ENCODE measurements around the gene RFX8.

The RFX8 gene

GRCh38 chr2:101415220-101415619 lies 59.7 kb downstream of the RFX8 start:
- in situ Hi-C loops (cut with HindIII; ENCODE audit: low sequenced_read_pairs), result no loop called here

- in situ Hi-C loops (cut with HindIII; ENCODE audit: low sequenced_read_pairs), result no loop called here
Measured at GRCh38 chr2:101412092-101412694, 62.7 kb downstream of the RFX8 start.

GRCh38 chr2:101410746-101411145 lies 64.2 kb downstream of the RFX8 start:
- in situ Hi-C loops (cut with HindIII; ENCODE audit: low sequenced_read_pairs), result no loop called here

GRCh38 chr2:101410114-101410513 lies 64.8 kb downstream of the RFX8 start:
- in situ Hi-C loops (cut with HindIII; ENCODE audit: low sequenced_read_pairs), result no loop called here

GRCh38 chr2:101409699-101410098 lies 65.2 kb downstream of the RFX8 start:
- in situ Hi-C loops (cut with HindIII; ENCODE audit: low sequenced_read_pairs), result no loop called here

GRCh38 chr2:101408925-101409324 lies 66.0 kb downstream of the RFX8 start:
- in situ Hi-C loops (cut with HindIII; ENCODE audit: low sequenced_read_pairs), result no loop called here

GRCh38 chr2:101405351-101405899 lies 69.5 kb downstream of the RFX8 start:
- in situ Hi-C loops (cut with HindIII; ENCODE audit: low sequenced_read_pairs), result no loop called here

GRCh38 chr2:101403745-101404144 lies 71.2 kb downstream of the RFX8 start:
- in situ Hi-C loops (cut with HindIII; ENCODE audit: low sequenced_read_pairs), result no loop called here

GRCh38 chr2:101402630-101403029 lies 72.3 kb downstream of the RFX8 start:
- in situ Hi-C loops (cut with HindIII; ENCODE audit: low sequenced_read_pairs), result no loop called here

- in situ Hi-C loops (cut with HindIII; ENCODE audit: low sequenced_read_pairs), result no loop called here
Measured at GRCh38 chr2:101401906-101402305, 73.0 kb downstream of the RFX8 start.

- in situ Hi-C loops (cut with HindIII; ENCODE audit: low sequenced_read_pairs), result no loop called here
Measured at GRCh38 chr2:101401326-101401665, 73.6 kb downstream of the RFX8 start.

- in situ Hi-C loops (cut with HindIII; ENCODE audit: low sequenced_read_pairs), result no loop called here
Measured at GRCh38 chr2:101400506-101401325, 74.2 kb downstream of the RFX8 start.

- in situ Hi-C loops (cut with HindIII; ENCODE audit: low sequenced_read_pairs), result no loop called here
Measured at GRCh38 chr2:101400048-101400447, 74.9 kb downstream of the RFX8 start.

- in situ Hi-C loops (cut with HindIII; ENCODE audit: low sequenced_read_pairs), result no loop called here
Measured at GRCh38 chr2:101399021-101399799, 75.7 kb downstream of the RFX8 start.

- in situ Hi-C loops (cut with HindIII; ENCODE audit: low sequenced_read_pairs), result no loop called here
Measured at GRCh38 chr2:101398116-101398821, 76.6 kb downstream of the RFX8 start.

- in situ Hi-C loops (cut with HindIII; ENCODE audit: low sequenced_read_pairs), result no loop called here
Measured at GRCh38 chr2:101396316-101396717, 78.6 kb downstream of the RFX8 start.

GRCh38 chr2:101395545-101396315 lies 79.2 kb downstream of the RFX8 start:
- in situ Hi-C loops (cut with HindIII; ENCODE audit: low sequenced_read_pairs), result no loop called here

GRCh38 chr2:101388232-101388631 lies 86.7 kb downstream of the RFX8 start:
- in situ Hi-C loops (cut with HindIII; ENCODE audit: low sequenced_read_pairs), result no loop called here

GRCh38 chr2:101387151-101387834 lies 87.6 kb downstream of the RFX8 start, which contains the start of gene CREG2:
Gene CREG2 (minus strand): TSS chr2:101387503. CDS start chr2:101387457, 46 bp downstream.
- in situ Hi-C loops (cut with HindIII; ENCODE audit: low sequenced_read_pairs), result no loop called here

Data from DLD1 (cell line).